Thyroid gland (tissue), 4 donors: ENCODE measurements around the gene RPL13A.

Experiments
- POLR2A ChIP-seq, 2 donors: fragments of 450-650 bp; IDR thresholded peaks; one replicate each; pipeline ENCODE4 v1.6.1; 2017; ENCODE audit warnings: antibody characterized with exemption in 2 of 2, mild to moderate bottlenecking in 2 of 2, moderate library complexity in 1 of 2
- TF ChIP-seq, protein P1 (sequence below), 6 experiments: fragments of 200-600 bp in 3 of 6; fragments of 450-650 bp in 3 of 6; sonication (generic) in 3 of 6; IDR thresholded peaks; one replicate each; pipeline ENCODE4 v1.5.1; 2016 to 2019; ENCODE audit warnings: antibody characterized with exemption in 6 of 6, mild to moderate bottlenecking in 2 of 6, inconsistent platforms in 1 of 6, moderate library complexity in 1 of 6

GRCh38 chr19:49502866-49503581, 15.6 kb downstream of the RPL13A start:
- TF ChIP-seq, protein P1, sequence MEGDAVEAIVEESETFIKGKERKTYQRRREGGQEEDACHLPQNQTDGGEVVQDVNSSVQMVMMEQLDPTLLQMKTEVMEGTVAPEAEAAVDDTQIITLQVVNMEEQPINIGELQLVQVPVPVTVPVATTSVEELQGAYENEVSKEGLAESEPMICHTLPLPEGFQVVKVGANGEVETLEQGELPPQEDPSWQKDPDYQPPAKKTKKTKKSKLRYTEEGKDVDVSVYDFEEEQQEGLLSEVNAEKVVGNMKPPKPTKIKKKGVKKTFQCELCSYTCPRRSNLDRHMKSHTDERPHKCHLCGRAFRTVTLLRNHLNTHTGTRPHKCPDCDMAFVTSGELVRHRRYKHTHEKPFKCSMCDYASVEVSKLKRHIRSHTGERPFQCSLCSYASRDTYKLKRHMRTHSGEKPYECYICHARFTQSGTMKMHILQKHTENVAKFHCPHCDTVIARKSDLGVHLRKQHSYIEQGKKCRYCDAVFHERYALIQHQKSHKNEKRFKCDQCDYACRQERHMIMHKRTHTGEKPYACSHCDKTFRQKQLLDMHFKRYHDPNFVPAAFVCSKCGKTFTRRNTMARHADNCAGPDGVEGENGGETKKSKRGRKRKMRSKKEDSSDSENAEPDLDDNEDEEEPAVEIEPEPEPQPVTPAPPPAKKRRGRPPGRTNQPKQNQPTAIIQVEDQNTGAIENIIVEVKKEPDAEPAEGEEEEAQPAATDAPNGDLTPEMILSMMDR (IDR thresholded peaks at IDR 0.05), result peak; percentile 17 to 76 (median 51)
- TF ChIP-seq POLR2A (IDR thresholded peaks at IDR 0.05), result no peak
